ENCODE results near the gene MICAL3.

The MICAL3 gene

GRCh38 chr22:17906978-17907747, 117.2 kb downstream of the MICAL3 start:
- no peak for DNase-seq

GRCh38 chr22:17905445-17905844, 118.9 kb downstream of the MICAL3 start:
- DNase-seq, result no peak

DNA sequence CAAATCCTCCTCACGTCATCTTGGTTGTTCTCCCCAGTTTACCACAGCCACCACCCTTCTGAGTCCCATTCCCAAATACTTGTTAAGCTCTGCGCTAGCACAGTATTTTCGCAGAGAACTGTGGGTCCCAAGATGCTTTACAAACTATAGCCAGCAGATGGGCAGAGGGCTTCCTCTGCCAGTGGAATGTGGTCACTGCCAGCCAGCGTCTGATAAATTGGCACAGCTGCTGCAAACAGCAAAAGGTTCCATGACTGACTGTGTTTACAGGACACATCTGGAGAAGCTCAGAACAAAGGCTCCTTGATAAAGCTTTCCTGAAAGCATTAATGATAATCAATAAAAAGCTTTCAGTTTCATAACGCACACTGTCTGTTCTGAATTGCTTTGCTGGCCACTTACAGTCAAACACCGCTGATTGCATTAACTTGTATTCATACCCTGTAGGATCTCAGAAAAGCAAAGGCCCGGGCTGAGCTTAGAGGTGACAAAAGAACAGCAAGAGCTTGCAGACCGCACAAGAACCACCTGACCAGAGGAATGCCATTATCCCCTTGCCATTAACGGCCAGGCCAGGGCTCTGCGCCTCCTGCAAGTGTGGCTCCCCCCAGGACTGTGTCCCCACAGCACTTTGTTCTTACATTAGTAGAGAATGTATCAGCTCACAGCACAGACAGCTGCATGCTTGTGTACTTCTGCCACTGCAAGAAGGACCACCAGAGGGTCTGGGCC, 120.6 kb downstream of the MICAL3 start:
- DNase-seq, result no peak

DNA sequence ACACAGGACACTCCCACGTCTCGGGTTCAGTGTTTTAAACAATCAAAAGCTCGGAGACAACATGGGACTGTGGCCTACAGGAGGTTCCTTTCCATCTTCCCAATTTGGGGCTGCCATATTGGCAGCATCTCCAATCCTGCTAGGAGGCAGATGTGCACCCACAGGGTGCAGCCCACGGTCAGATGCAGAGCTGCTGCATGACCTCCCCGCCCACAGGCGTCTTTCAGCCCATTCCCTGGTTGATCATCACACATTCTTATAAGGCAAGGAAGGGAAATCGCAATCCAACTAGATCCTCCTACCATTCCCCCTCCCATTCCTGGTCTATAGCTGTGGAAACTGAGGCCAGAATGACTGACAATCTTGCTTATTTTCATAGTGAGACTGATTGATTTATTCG, 121.4 kb downstream of the MICAL3 start:
- no peak for DNase-seq

DNA sequence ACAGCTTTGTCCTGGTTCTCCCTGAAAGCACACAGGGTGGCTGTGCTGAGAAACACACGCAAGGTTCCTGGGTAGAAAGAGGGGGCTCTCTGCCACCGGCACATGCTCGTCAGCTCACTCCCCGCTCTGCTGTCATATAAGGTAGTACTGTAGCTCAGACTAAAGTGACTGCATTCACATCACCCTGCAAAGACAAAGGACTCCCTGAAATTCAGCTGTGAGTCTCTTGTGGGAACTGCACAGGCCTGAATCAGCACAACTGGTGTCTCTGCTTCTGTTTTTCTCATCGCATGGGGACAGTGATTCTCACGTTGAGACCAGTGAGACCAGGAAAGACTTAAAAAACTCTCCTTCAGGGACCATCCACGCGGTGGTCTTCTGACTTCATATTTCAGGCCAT, 126.0 kb downstream of the MICAL3 start:
- DNase-seq, result no peak

DNA sequence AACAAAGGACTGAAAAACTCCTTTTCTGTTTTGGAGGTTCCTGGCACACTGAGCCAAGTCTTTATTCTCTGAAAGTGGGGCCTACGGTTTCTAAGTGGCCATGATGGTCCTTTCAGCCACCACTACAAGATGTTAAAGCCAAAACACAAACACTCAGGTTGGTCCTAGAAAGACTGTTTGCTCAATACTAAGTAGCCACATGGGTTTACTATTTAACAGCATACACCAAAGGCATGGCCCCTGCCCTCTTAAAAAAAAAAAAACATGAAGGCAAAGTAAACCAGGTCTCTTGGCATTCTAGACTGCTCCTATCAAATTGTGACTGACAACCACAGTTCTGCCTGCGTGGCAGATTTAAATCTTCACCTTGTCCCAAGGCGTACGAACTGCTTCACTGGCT, 126.5 kb downstream of the MICAL3 start:
- DNase-seq, result no peak

DNA sequence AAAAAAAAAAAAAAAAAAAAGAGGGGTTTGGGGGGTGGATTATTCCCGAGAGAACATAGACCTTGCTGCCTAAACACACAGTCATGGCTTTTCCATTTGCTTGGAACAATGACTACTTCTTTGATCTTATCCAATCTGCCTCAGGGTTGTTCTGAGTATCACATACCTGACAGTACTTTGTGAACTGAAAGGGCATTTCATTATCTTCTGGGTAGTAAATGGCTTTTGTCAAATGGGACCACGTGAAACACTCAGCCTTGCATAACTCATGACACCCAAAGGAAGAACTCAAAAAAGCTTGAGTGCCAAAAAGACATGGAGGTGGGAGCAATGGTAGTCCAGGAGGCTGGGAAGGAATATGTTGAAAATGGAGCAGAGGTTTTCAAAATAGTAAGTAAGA, 126.9 kb downstream of the MICAL3 start:
- no peak for DNase-seq

DNA sequence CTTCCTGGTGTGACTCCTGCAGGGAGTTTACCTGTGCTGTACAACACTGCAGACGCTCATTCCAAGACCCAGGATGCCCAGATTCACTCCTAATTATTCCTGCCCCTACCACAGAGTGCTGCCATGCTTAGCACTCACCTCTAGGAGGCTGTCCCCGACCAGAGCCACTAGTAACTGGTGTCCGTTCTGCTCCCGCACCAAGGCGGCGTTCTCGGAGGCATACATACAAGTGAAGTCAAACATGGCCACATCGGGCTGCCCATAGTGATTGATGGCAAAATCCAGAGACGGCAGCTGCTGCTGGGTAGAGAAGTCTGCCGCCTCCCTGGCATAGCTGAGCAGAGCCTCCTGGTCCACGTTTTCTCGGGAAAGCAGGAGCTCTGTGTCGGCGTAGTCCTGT, 127.8 kb downstream of the MICAL3 start:
- DNase-seq, result no peak

- no peak for DNase-seq
Measured at GRCh38 chr22:17893900-17894535, 130.3 kb downstream of the MICAL3 start.

- DNase-seq, result no peak
Measured at GRCh38 chr22:17892376-17892775, 132.0 kb downstream of the MICAL3 start.

DNA sequence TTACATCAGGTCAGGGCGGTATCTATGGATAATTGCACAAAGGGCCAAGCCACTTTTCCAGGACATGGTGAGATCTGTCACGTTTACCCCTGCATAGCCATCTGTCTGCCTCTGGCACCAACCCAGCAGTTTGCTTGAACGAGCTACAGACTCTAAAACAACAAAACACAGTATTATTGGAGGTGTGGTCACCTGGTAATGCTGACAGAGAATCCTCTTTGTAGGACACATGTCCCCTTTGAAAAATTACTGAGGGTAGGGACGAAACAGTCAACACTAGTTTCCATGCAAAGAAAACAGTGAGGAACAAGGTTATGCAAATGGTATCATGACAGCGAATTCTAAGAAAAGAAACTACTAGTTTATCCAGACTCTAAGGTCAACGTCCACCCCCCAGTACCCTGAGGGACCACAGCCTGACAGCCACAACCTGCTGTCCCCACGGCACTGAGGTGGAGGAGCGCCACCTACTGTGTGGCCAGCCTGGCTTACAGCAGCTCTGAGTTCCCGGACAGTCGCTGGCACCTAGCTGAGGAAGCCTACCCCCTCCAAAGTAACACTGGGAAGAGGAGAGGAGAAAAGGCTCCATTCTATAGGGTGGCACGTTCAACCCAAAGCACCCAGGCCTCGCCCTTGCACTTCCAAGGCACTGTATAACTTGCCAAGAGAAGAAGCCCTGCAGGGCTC, 132.7 kb downstream of the MICAL3 start:
- no peak for DNase-seq

- no peak for DNase-seq
Measured at GRCh38 chr22:17890892-17891291, 133.5 kb downstream of the MICAL3 start.

DNA sequence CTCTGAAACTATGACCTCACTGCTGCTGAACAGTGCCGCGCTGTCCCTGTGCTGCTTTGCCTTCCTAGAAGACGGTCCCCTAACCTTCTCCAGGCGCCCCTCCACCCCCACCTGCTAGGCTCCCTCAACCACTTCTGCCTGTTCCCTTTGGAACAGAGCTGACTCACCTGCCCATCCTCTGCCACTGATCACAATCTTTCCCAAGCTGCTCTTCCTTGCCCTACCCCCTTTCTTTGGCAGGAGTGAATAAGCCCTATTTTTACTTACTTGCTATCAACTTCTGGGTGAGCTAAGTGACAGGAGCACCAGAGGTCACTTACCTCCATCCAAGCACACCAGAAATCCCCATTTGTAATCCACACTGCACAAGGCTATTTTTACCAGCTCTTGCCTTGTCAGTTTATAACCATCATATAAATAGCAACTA, 134.1 kb downstream of the MICAL3 start:
- no peak for DNase-seq

- DNase-seq, result no peak
Measured at GRCh38 chr22:17888855-17889254, 135.5 kb downstream of the MICAL3 start.

- no peak for DNase-seq
Measured at GRCh38 chr22:17888439-17888838, 135.9 kb downstream of the MICAL3 start.

GRCh38 chr22:17884893-17885292, 139.5 kb downstream of the MICAL3 start:
- no peak for DNase-seq

DNA sequence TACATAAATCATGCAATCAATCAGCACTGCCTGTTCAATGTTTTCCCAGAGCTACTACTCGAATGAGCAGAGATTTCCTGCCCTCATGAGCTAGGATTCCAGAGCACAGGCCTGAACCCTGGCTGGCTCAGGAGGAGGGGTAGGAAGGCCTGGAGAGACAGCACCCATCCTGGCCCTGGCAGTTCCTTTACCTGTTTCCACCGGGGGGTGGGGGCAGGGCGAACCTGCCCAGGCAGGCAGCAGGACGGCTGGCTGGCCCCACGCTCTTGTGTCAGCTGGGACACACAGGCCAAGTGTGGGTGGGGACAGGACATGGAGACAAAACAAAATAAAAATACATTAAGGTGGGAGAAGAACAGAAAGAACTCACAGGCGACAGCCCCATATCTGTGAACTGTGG, 140.3 kb downstream of the MICAL3 start:
- no peak for DNase-seq

GRCh38 chr22:17883356-17883755, 141.0 kb downstream of the MICAL3 start:
- DNase-seq, result no peak

GRCh38 chr22:17882727-17883126, 141.6 kb downstream of the MICAL3 start:
- no peak for DNase-seq

DNA sequence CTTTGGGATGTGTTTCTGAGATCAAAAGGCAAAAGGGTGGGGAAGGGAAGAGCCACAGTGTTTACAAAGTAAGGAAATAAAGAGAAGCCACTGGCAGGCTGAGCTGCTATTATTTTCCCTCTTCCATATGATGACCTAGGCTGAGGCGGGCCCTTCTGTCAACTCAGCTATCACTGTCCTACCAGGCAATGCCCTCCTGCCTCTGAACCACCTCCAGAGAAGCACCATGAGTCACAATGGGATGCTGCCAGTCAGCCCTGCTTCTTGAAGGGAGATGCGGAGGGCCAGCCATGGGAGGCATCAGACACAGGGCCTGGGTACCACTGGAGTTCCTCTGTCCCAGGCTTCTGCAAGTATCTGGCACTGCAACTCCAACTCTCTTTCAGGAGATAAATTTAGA, 142.2 kb downstream of the MICAL3 start:
- no peak for DNase-seq

DNA sequence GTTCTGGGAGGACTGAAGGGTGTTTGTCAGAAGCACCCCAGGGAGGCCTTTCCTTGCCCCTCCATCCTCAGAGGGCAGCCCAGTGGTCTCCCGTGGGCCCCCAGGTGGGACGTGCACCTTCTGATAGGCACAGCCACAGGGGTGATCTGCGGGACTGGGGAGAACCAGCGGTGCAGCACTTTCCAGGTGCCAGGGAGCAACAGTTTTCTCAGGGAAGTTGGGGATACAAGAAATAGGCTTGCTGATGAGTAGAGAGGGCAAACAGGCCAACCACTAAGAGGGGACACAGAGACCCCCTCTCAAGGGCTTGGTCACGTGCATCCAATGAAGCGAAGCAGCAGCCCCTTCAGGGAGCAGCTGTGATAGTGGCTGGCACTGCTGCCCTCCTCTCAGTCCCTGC, 143.0 kb downstream of the MICAL3 start:
- DNase-seq, result no peak

GRCh38 chr22:17880468-17880867, 143.9 kb downstream of the MICAL3 start:
- DNase-seq, result no peak

GRCh38 chr22:17880020-17880419, 144.3 kb downstream of the MICAL3 start:
- no peak for DNase-seq

All from activated effector memory CD4-positive, alpha-beta T cell treated with anti-CD3 and anti-CD28 coated beads, Interleukin-2, amount 50 U/mL, for 16 hours (primary cell).